PC-9 (cell line): Measurements from ENCODE around the gene CYP24A1. TPM values are rescaled to one million over a fixed set of nuclear protein-coding genes. Genes with fewer than 3 reads are reported as not detected.

ENCODE experiments used
- BruUV-seq: library from RNA; stranded (reverse); fragments of 400-500 nt; replicated peaks from 2 replicates; lab custom pipeline; 2021; lab: Mats Ljungman, UMichigan
- CTCF ChIA-PET: fragments of 300-600 bp; sonication (Branson Sonifier 250); formaldehyde crosslinking; loops from one replicate; lab custom pipeline; 2022; ENCODE audit warnings: antibody characterized with exemption; lab: Charles Lee
- POLR2A ChIA-PET: fragments of 300-600 bp; sonication (Branson Sonifier 250); formaldehyde crosslinking; loops from one replicate; lab custom pipeline; 2022; ENCODE audit warnings: antibody characterized with exemption; ENCODE audit not compliant: unreplicated experiment; lab: Charles Lee
- DNase-seq, 2 experiments: peaks; one replicate each; pipeline versions ENCODE4 v3.0.0 to v3.0.0-alpha.2; 2015 to 2022; ENCODE audit warnings: mixed read lengths in 1 of 2
- H2AFZ ChIP-seq: fragments of 200-600 bp; sonication (generic); 2 replicates; pipeline ENCODE4 v1.8.1; 2017; ENCODE audit warnings: antibody characterized with exemption
- H3F3A ChIP-seq: fragments of 200-600 bp; sonication (generic); 2 replicates; pipeline ENCODE4 v1.8.1; 2017; ENCODE audit warnings: antibody characterized with exemption, mild to moderate bottlenecking, low read depth; ENCODE audit not compliant: insufficient read depth
- H3K27ac ChIP-seq: fragments of 200-600 bp; sonication (generic); 2 replicates; pipeline ENCODE4 v1.6.1; 2016; ENCODE audit warnings: mixed run types
- H3K27me3 ChIP-seq: fragments of 200-600 bp; sonication (generic); 2 replicates; pipeline ENCODE4 v1.6.1; 2016; ENCODE audit warnings: low read depth, mixed run types; ENCODE audit not compliant: insufficient read depth
- H3K36me3 ChIP-seq: fragments of 200-600 bp; sonication (generic); 2 replicates; pipeline ENCODE4 v1.6.1; 2016; ENCODE audit warnings: low read depth, mixed run types
- H3K4me1 ChIP-seq: fragments of 200-600 bp; sonication (generic); replicated peaks from 2 replicates; pipeline ENCODE4 v1.6.1; 2016; ENCODE audit warnings: mixed run types; ENCODE audit not compliant: insufficient read depth
- H3K4me2 ChIP-seq: fragments of 200-600 bp; sonication (generic); 2 replicates; pipeline ENCODE4 v1.6.1; 2017; ENCODE audit warnings: mixed run types
- H3K4me3 ChIP-seq: fragments of 200-600 bp; sonication (generic); 2 replicates; pipeline ENCODE4 v1.6.1; 2016; ENCODE audit warnings: mixed run types
- H3K79me2 ChIP-seq: fragments of 200-600 bp; sonication (generic); 2 replicates; pipeline ENCODE4 v1.6.1; 2017; ENCODE audit warnings: low read depth, mixed run types
- H3K9me2 ChIP-seq: fragments of 200-600 bp; sonication (generic); 2 replicates; pipeline ENCODE4 v1.8.1; 2017; ENCODE audit warnings: mild to moderate bottlenecking; ENCODE audit not compliant: insufficient read depth
- H3K9me3 ChIP-seq: fragments of 200-600 bp; sonication (generic); 2 replicates; pipeline ENCODE4 v1.8.1; 2016; ENCODE audit warnings: low read depth; ENCODE audit not compliant: insufficient read depth
- H4K20me1 ChIP-seq: fragments of 200-600 bp; sonication (generic); 2 replicates; pipeline ENCODE4 v1.8.1; 2017; ENCODE audit not compliant: insufficient read depth
- CTCF ChIP-seq: fragments of 200-600 bp; sonication (generic); conservative IDR thresholded peaks from 2 replicates; pipeline ENCODE4 v1.6.1; 2017; ENCODE audit warnings: mixed run types, antibody characterized with exemption, mild to moderate bottlenecking, moderate library complexity
- EZH2 ChIP-seq: fragments of 200-600 bp; sonication (generic); IDR thresholded peaks from 2 replicates; pipeline ENCODE4 v1.8.0; 2017; ENCODE audit warnings: antibody characterized with exemption, low read depth
- intact Hi-C: fragments of 100-400 bp; cut with micrococcal nuclease; formaldehyde crosslinking; loops from one replicate; pipeline ENCODE4 v1.10.0; 2022; ENCODE audit not compliant: unreplicated experiment
- total RNA-seq: library from RNA; stranded (reverse); gene quantifications from 2 replicates; pipeline ENCODE4 v1.2.3, GENCODE V29; 2021

CYP24A1 gene
- total RNA-seq, 1 experiment from 2014 or later: 4.9 TPM

- Histone ChIP-seq H3K4me3 (no peak overlapping the region), H3K27ac (no peak overlapping the region), H3K4me1 (peaks cover 33% of the 10 kb centered on the region), H3K4me2 (no peak overlapping the region), H4K20me1 (no peaks in the 10 kb centered on the region), H3K27me3 (no peaks in the 10 kb centered on the region), H3K9me2 (no peaks in the 10 kb centered on the region), H2AFZ (no peak overlapping the region), H3K79me2 (no peaks in the 10 kb centered on the region), H3K36me3 (no peaks in the 10 kb centered on the region), H3K9me3 (0 out of 2 replicates have a peak, but pooled peaks cover 2% of the 10 kb centered on the region), H3F3A (peaks cover 20% of the 10 kb centered on the region; the same call in 1 of the 2 replicates)
- no TSS peak for BruUV-seq
- no peak for DNase-seq
- intact Hi-C loops: no loop called here
- no peak for TF ChIP-seq CTCF
- ChIA-PET CTCF (no interaction called here), POLR2A (no interaction called here)
Measured at GRCh38 chr20:54107600-54108325, 66.0 kb downstream of the CYP24A1 start.

GRCh38 chr20:54107181-54107580, 66.6 kb downstream of the CYP24A1 start:
- Histone ChIP-seq H3K9me3 (0 out of 2 replicates have a peak, but pooled peaks cover 3% of the 10 kb centered on the region), H4K20me1 (no peaks in the 10 kb centered on the region), H3F3A (peaks cover 20% of the 10 kb centered on the region; the same call in 1 of the 2 replicates), H3K36me3 (no peaks in the 10 kb centered on the region), H3K4me1 (peaks cover 27% of the 10 kb centered on the region), H3K27me3 (no peaks in the 10 kb centered on the region), H3K9me2 (no peaks in the 10 kb centered on the region), H3K27ac (no peak overlapping the region), H3K4me2 (no peak overlapping the region), H2AFZ (no peak overlapping the region), H3K79me2 (no peaks in the 10 kb centered on the region), H3K4me3 (no peak overlapping the region)
- intact Hi-C loops: no loop called here
- no peak for TF ChIP-seq EZH2
- no peak for TF ChIP-seq CTCF
- BruUV-seq: no TSS peak
- POLR2A ChIA-PET: no interaction called here
- no peak for DNase-seq
- CTCF ChIA-PET: interaction anchor here (1.5 kb wide), 1 partner anchor 11 kb away, joined by 4 read pairs; no protein-coding TSS in a partner anchor

GRCh38 chr20:54106162-54106561, 67.6 kb downstream of the CYP24A1 start:
- intact Hi-C loops: no loop called here
- ChIA-PET CTCF (interaction anchor here (0.7 to 1.5 kb wide), 2 partner anchors 10 to 621 kb away, joined by 3 to 4 read pairs; no protein-coding TSS in a partner anchor), POLR2A (interaction anchor here (0.6 to 0.7 kb wide), 2 partner anchors 11 to 35 kb away, joined by 3 read pairs; no protein-coding TSS in a partner anchor)
- Histone ChIP-seq H3K36me3 (no peaks in the 10 kb centered on the region), H2AFZ (no peak overlapping the region), H3K9me3 (0 out of 2 replicates have a peak, but pooled peaks cover 3% of the 10 kb centered on the region), H3K4me2 (no peak overlapping the region), H4K20me1 (no peaks in the 10 kb centered on the region), H3K4me1 (peaks cover 18% of the 10 kb centered on the region), H3K4me3 (no peak overlapping the region), H3F3A (peaks cover 13% of the 10 kb centered on the region; the same call in 1 of the 2 replicates), H3K27ac (no peak overlapping the region), H3K79me2 (no peaks in the 10 kb centered on the region), H3K27me3 (no peaks in the 10 kb centered on the region), H3K9me2 (no peaks in the 10 kb centered on the region)
- no peak for TF ChIP-seq CTCF
- no peak for TF ChIP-seq EZH2
- no TSS peak for BruUV-seq
- DNase-seq: no peak
